Natural killer cell (primary cell): ENCODE measurements around the gene ALDH9A1. TPM values are rescaled to one million over a fixed set of nuclear protein-coding genes. Genes with fewer than 3 reads are reported as not detected.

Experiments used
- ATAC-seq, 3 donors: fragments of 150-1000 bp in 2 of 3; fragments of 200-7000 bp in 1 of 3; cut with Tn5 transposase; 1 replicate in 1 of 3; 2 replicates in 2 of 3; pipeline ENCODE4 v1.10.0; 2021; ENCODE audit warnings: mild to moderate bottlenecking in 2 of 3, moderate library complexity in 2 of 3
- DNase-seq, 2 donors: peaks; one replicate each; pipeline versions ENCODE4 v3.0.0 to v3.0.0-alpha.2; 2013 to 2021; ENCODE audit warnings: mixed read lengths in 1 of 2
- H3K27ac ChIP-seq: one replicate; pipeline ENCODE4 v1.5.1; 2013; ENCODE audit warnings: mild to moderate bottlenecking, low read length
- H3K27me3 ChIP-seq: one replicate; pipeline ENCODE4 v1.6.1; 2013; ENCODE audit warnings: low read length; ENCODE audit not compliant: control insufficient read depth, insufficient read depth
- H3K36me3 ChIP-seq: one replicate; pipeline ENCODE4 v1.6.1; 2013; ENCODE audit warnings: low read length; ENCODE audit not compliant: control insufficient read depth, insufficient read depth
- H3K4me1 ChIP-seq: one replicate; pipeline ENCODE4 v1.6.1; 2013; ENCODE audit warnings: low read length; ENCODE audit not compliant: control insufficient read depth, insufficient read depth
- H3K4me3 ChIP-seq: one replicate; pipeline ENCODE4 v1.5.1; 2013; ENCODE audit warnings: low read length
- H3K9me3 ChIP-seq: one replicate; pipeline ENCODE4 v1.6.1; 2013; ENCODE audit warnings: low read length; ENCODE audit not compliant: control insufficient read depth, insufficient read depth
- H3K27ac Mint-ChIP-seq, 2 donors: one replicate each; pipeline ENCODE4 v1.8.0; 2022; ENCODE audit warnings: mild to moderate bottlenecking in 2 of 2, mixed read lengths in 2 of 2, moderate library complexity in 1 of 2
- H3K27me3 Mint-ChIP-seq, 2 donors: one replicate each; pipeline ENCODE4 v1.8.0; 2022; ENCODE audit warnings: low read depth in 2 of 2, mixed read lengths in 2 of 2
- H3K36me3 Mint-ChIP-seq: one replicate; pipeline ENCODE4 v1.8.0; 2022; ENCODE audit warnings: mixed read lengths
- H3K4me1 Mint-ChIP-seq, 2 donors: one replicate each; pipeline ENCODE4 v1.8.0; 2022; ENCODE audit warnings: mixed read lengths in 2 of 2
- H3K4me3 Mint-ChIP-seq: one replicate; pipeline ENCODE4 v1.8.0; 2022; ENCODE audit warnings: mild to moderate bottlenecking, moderate library complexity, mixed read lengths
- H3K9me3 Mint-ChIP-seq, 2 donors: one replicate each; pipeline ENCODE4 v1.8.0; 2022; ENCODE audit warnings: mixed read lengths in 2 of 2
- WGBS: methylation state at CpG from one replicate; pipeline ENCODE4 v1.1.7; 2013; ENCODE audit warnings: missing lambda C conversion rate; ENCODE audit not compliant: insufficient coverage; 5-methylcytosine and 5-hydroxymethylcytosine counted together
- intact Hi-C: fragments of 100-400 bp; cut with micrococcal nuclease; formaldehyde crosslinking; loops from one replicate; pipeline ENCODE4 v1.14.2; 2022
- total RNA-seq, 4 donors: library from RNA; stranded (reverse); fragments of 120-200 nt in 1 of 4; gene quantifications; one replicate each; pipeline versions ENCODE4 v1.2.3 to v1.2.4, GENCODE V29; 2013 to 2022
- TF ChIP-seq, protein P1 (sequence below): fragments of 200-600 bp; IDR thresholded peaks from one replicate; pipeline ENCODE4 v1.8.0; 2022; ENCODE audit warnings: antibody characterized with exemption

ALDH9A1 gene
- total RNA-seq, 3 donors from 2014 or later (not counting 1 experiment from before 2014, with no cell fraction given): 38.0 to 57.1 (median 50.3) TPM

DNA sequence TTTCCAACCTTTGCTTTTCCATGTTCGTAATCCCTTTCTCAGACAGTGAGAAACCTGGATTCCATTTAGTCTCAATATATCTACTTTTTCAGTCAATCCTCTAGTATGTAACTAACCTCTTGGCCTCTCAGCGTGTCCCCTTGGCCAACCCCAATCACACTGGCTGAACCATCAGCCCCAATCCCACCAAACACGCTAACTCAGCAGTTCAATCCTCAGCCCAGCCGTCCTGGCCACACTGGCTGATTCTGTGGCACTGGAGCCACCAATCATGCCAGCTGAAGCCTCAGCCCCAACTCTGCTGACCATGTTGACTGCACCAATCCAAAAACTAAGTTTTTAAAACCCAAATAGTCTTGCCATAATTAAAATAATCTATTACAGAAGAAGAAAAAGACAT is 73.9 kb downstream of the ALDH9A1 start:
- WGBS: 88% methylated on average over 4 of the region's 4 CpGs
- peaks cover 18 to 31% of the 10 kb centered on the region in 2 donors for H3K27me3 Mint-ChIP-seq
- H3K36me3 ChIP-seq: no peaks in the 10 kb centered on the region
- no peak overlapping the region for H3K4me3 Mint-ChIP-seq
- H3K9me3 ChIP-seq: no peaks in the 10 kb centered on the region
- DNase-seq (no peak), ATAC-seq (no peak)
- H3K27ac Mint-ChIP-seq: no peak overlapping the region
- no peaks in the 10 kb centered on the region for H3K36me3 Mint-ChIP-seq
- no peaks in the 10 kb centered on the region for H3K4me1 ChIP-seq
- TF ChIP-seq, protein P1, sequence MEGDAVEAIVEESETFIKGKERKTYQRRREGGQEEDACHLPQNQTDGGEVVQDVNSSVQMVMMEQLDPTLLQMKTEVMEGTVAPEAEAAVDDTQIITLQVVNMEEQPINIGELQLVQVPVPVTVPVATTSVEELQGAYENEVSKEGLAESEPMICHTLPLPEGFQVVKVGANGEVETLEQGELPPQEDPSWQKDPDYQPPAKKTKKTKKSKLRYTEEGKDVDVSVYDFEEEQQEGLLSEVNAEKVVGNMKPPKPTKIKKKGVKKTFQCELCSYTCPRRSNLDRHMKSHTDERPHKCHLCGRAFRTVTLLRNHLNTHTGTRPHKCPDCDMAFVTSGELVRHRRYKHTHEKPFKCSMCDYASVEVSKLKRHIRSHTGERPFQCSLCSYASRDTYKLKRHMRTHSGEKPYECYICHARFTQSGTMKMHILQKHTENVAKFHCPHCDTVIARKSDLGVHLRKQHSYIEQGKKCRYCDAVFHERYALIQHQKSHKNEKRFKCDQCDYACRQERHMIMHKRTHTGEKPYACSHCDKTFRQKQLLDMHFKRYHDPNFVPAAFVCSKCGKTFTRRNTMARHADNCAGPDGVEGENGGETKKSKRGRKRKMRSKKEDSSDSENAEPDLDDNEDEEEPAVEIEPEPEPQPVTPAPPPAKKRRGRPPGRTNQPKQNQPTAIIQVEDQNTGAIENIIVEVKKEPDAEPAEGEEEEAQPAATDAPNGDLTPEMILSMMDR: no peak
- no peak overlapping the region for H3K4me3 ChIP-seq
- H3K27ac ChIP-seq: no peak overlapping the region
- intact Hi-C loops: no loop called here
- H3K9me3 Mint-ChIP-seq: no peaks in the 10 kb centered on the region
- H3K27me3 ChIP-seq: no peaks in the 10 kb centered on the region
- no peaks in the 10 kb centered on the region for H3K4me1 Mint-ChIP-seq

DNA sequence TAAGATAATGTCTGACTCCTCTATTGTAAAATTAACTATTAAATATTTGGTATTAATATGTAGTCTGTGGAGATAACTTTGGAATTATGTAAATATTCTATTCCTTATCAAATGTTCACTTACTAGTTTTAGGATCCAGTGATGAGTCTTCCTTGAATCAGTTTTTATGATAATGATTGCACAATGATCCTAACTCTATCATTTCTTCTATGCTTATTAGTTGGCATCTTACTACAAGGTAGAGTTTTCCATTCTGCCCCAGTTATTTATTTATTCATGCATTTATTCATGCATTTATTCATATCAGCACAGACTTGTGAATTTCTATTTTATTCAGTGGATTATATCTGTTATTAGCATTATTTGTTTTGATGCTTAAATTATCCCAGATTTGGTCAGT is 74.7 kb downstream of the ALDH9A1 start:
- Mint-ChIP-seq H3K27me3 (peaks cover 18 to 31% of the 10 kb centered on the region in 2 donors), H3K36me3 (no peaks in the 10 kb centered on the region), H3K4me3 (no peak overlapping the region), H3K4me1 (no peaks in the 10 kb centered on the region), H3K9me3 (no peaks in the 10 kb centered on the region), H3K27ac (no peak overlapping the region)
- TF ChIP-seq, protein P1: no peak
- ATAC-seq (no peak), DNase-seq (no peak)
- Histone ChIP-seq H3K9me3 (no peaks in the 10 kb centered on the region), H3K27me3 (no peaks in the 10 kb centered on the region), H3K4me3 (no peak overlapping the region), H3K36me3 (no peaks in the 10 kb centered on the region), H3K27ac (no peak overlapping the region), H3K4me1 (no peaks in the 10 kb centered on the region)
- intact Hi-C loops: no loop called here

- H3K9me3 ChIP-seq: no peaks in the 10 kb centered on the region
- no peaks in the 10 kb centered on the region for H3K27me3 ChIP-seq
- H3K4me3 ChIP-seq: no peak overlapping the region
- DNase-seq (no peak), ATAC-seq (no peak)
- intact Hi-C loops: no loop called here
- TF ChIP-seq, protein P1: no peak
- H3K27me3 Mint-ChIP-seq: peaks cover 32 to 39% of the 10 kb centered on the region in 2 donors
- H3K4me1 Mint-ChIP-seq: no peaks in the 10 kb centered on the region
- H3K27ac Mint-ChIP-seq: no peak overlapping the region
- H3K36me3 Mint-ChIP-seq: no peaks in the 10 kb centered on the region
- H3K4me1 ChIP-seq: no peaks in the 10 kb centered on the region
- H3K4me3 Mint-ChIP-seq: no peak overlapping the region
- H3K36me3 ChIP-seq: no peaks in the 10 kb centered on the region
- WGBS: 57% methylated on average over 1 of the region's 1 CpG
- H3K27ac ChIP-seq: no peak overlapping the region
- H3K9me3 Mint-ChIP-seq: no peaks in the 10 kb centered on the region
Measured at GRCh38 chr1:165619647-165620151, 78.7 kb downstream of the ALDH9A1 start.

- TF ChIP-seq, protein P1: no peak
- no peaks in the 10 kb centered on the region for H3K9me3 Mint-ChIP-seq
- no peak overlapping the region for H3K27ac ChIP-seq
- no peaks in the 10 kb centered on the region for H3K4me1 Mint-ChIP-seq
- H3K4me3 Mint-ChIP-seq: no peak overlapping the region
- peaks cover 29 to 37% of the 10 kb centered on the region in 2 donors for H3K27me3 Mint-ChIP-seq
- 96% methylated on average over 8 of the region's 8 CpGs for whole genome bisulfite sequencing
- ATAC-seq (no peak), DNase-seq (no peak)
- no peaks in the 10 kb centered on the region for H3K9me3 ChIP-seq
- H3K36me3 Mint-ChIP-seq: no peaks in the 10 kb centered on the region
- H3K27ac Mint-ChIP-seq: no peak overlapping the region
- intact Hi-C loops: no loop called here
- no peaks in the 10 kb centered on the region for H3K27me3 ChIP-seq
- no peaks in the 10 kb centered on the region for H3K4me1 ChIP-seq
- H3K4me3 ChIP-seq: no peak overlapping the region
- no peaks in the 10 kb centered on the region for H3K36me3 ChIP-seq
Measured at GRCh38 chr1:165616987-165617546, 81.3 kb downstream of the ALDH9A1 start.
